ENCODE data around the gene SLC35F1.

The SLC35F1 gene

GRCh38 chr6:118097576-118097975 is 190.5 kb downstream of the SLC35F1 start:
- 97 to 100% methylated on average over 2 to 3 of the region's 3 CpGs for WGBS, 2 experiments
- no peaks in the 10 kb centered on the region for H3K36me3 ChIP-seq (ENCODE audit: control insufficient read depth, insufficient read depth, low read length)
- no peak overlapping the region for H3K4me3 ChIP-seq (ENCODE audit: insufficient read depth, low read depth, low read length)
- no peak overlapping the region for H3K27ac ChIP-seq (ENCODE audit: insufficient read depth, low read depth, low read length, poor library complexity, severe bottlenecking)
- H3K4me1 ChIP-seq (ENCODE audit: control insufficient read depth, insufficient read depth, low read length) = no peaks in the 10 kb centered on the region
- no peaks in the 10 kb centered on the region for H3K9me3 ChIP-seq (ENCODE audit: control insufficient read depth, low read length)
- H3K27me3 ChIP-seq (ENCODE audit: control insufficient read depth, insufficient read depth, low read length, poor library complexity, severe bottlenecking) = no peaks in the 10 kb centered on the region

GRCh38 chr6:118100717-118101116 is 193.7 kb downstream of the SLC35F1 start:
- Histone ChIP-seq H3K9me3 (ENCODE audit: control insufficient read depth, low read length) (no peaks in the 10 kb centered on the region), H3K4me1 (ENCODE audit: control insufficient read depth, insufficient read depth, low read length) (no peaks in the 10 kb centered on the region), H3K27ac (ENCODE audit: insufficient read depth, low read depth, low read length, poor library complexity, severe bottlenecking) (no peak overlapping the region), H3K4me3 (ENCODE audit: insufficient read depth, low read depth, low read length) (no peak overlapping the region), H3K27me3 (ENCODE audit: control insufficient read depth, insufficient read depth, low read length, poor library complexity, severe bottlenecking) (no peaks in the 10 kb centered on the region), H3K36me3 (ENCODE audit: control insufficient read depth, insufficient read depth, low read length) (no peaks in the 10 kb centered on the region)
- WGBS, 2 experiments = 78 to 82% methylated on average over 2 of the region's 2 CpGs

GRCh38 chr6:118101220-118101619 is 194.2 kb downstream of the SLC35F1 start:
- H3K36me3 ChIP-seq (ENCODE audit: control insufficient read depth, insufficient read depth, low read length) = no peaks in the 10 kb centered on the region
- H3K27ac ChIP-seq (ENCODE audit: insufficient read depth, low read depth, low read length, poor library complexity, severe bottlenecking) = no peak overlapping the region
- H3K4me1 ChIP-seq (ENCODE audit: control insufficient read depth, insufficient read depth, low read length) = no peaks in the 10 kb centered on the region
- no peaks in the 10 kb centered on the region for H3K27me3 ChIP-seq (ENCODE audit: control insufficient read depth, insufficient read depth, low read length, poor library complexity, severe bottlenecking)
- no peaks in the 10 kb centered on the region for H3K9me3 ChIP-seq (ENCODE audit: control insufficient read depth, low read length)
- 71 to 79% methylated on average over 1 of the region's 1 CpG for WGBS, 2 experiments
- no peak overlapping the region for H3K4me3 ChIP-seq (ENCODE audit: insufficient read depth, low read depth, low read length)

- no peaks in the 10 kb centered on the region for H3K27me3 ChIP-seq (ENCODE audit: control insufficient read depth, insufficient read depth, low read length, poor library complexity, severe bottlenecking)
- no peaks in the 10 kb centered on the region for H3K4me1 ChIP-seq (ENCODE audit: control insufficient read depth, insufficient read depth, low read length)
- H3K27ac ChIP-seq (ENCODE audit: insufficient read depth, low read depth, low read length, poor library complexity, severe bottlenecking) = no peak overlapping the region
- no peaks in the 10 kb centered on the region for H3K9me3 ChIP-seq (ENCODE audit: control insufficient read depth, low read length)
- no peak overlapping the region for H3K4me3 ChIP-seq (ENCODE audit: insufficient read depth, low read depth, low read length)
- H3K36me3 ChIP-seq (ENCODE audit: control insufficient read depth, insufficient read depth, low read length) = no peaks in the 10 kb centered on the region
- 82 to 84% methylated on average over 4 of the region's 4 CpGs for WGBS, 2 experiments
Observed at GRCh38 chr6:118101831-118102345, 194.8 kb downstream of the SLC35F1 start.

GRCh38 chr6:118102401-118102800 is 195.3 kb downstream of the SLC35F1 start:
- Histone ChIP-seq H3K27me3 (ENCODE audit: control insufficient read depth, insufficient read depth, low read length, poor library complexity, severe bottlenecking) (no peaks in the 10 kb centered on the region), H3K36me3 (ENCODE audit: control insufficient read depth, insufficient read depth, low read length) (no peaks in the 10 kb centered on the region), H3K4me3 (ENCODE audit: insufficient read depth, low read depth, low read length) (no peak overlapping the region), H3K9me3 (ENCODE audit: control insufficient read depth, low read length) (no peaks in the 10 kb centered on the region), H3K27ac (ENCODE audit: insufficient read depth, low read depth, low read length, poor library complexity, severe bottlenecking) (no peak overlapping the region), H3K4me1 (ENCODE audit: control insufficient read depth, insufficient read depth, low read length) (no peaks in the 10 kb centered on the region)
- WGBS, 2 experiments = 86 to 98% methylated on average over 2 of the region's 2 CpGs

- no peak overlapping the region for H3K4me3 ChIP-seq (ENCODE audit: insufficient read depth, low read depth, low read length)
- no peaks in the 10 kb centered on the region for H3K27me3 ChIP-seq (ENCODE audit: control insufficient read depth, insufficient read depth, low read length, poor library complexity, severe bottlenecking)
- WGBS, 2 experiments = 91 to 92% methylated on average over 5 of the region's 5 CpGs
- no peak overlapping the region for H3K27ac ChIP-seq (ENCODE audit: insufficient read depth, low read depth, low read length, poor library complexity, severe bottlenecking)
- no peaks in the 10 kb centered on the region for H3K36me3 ChIP-seq (ENCODE audit: control insufficient read depth, insufficient read depth, low read length)
- H3K9me3 ChIP-seq (ENCODE audit: control insufficient read depth, low read length) = no peaks in the 10 kb centered on the region
- no peaks in the 10 kb centered on the region for H3K4me1 ChIP-seq (ENCODE audit: control insufficient read depth, insufficient read depth, low read length)
Observed at GRCh38 chr6:118103381-118104146, 196.5 kb downstream of the SLC35F1 start.

- no peaks in the 10 kb centered on the region for H3K36me3 ChIP-seq (ENCODE audit: control insufficient read depth, insufficient read depth, low read length)
- H3K27me3 ChIP-seq (ENCODE audit: control insufficient read depth, insufficient read depth, low read length, poor library complexity, severe bottlenecking) = no peaks in the 10 kb centered on the region
- WGBS, 2 experiments = 80 to 81% methylated on average over 3 of the region's 3 CpGs
- no peaks in the 10 kb centered on the region for H3K9me3 ChIP-seq (ENCODE audit: control insufficient read depth, low read length)
- H3K4me3 ChIP-seq (ENCODE audit: insufficient read depth, low read depth, low read length) = no peak overlapping the region
- H3K4me1 ChIP-seq (ENCODE audit: control insufficient read depth, insufficient read depth, low read length) = no peaks in the 10 kb centered on the region
- no peak overlapping the region for H3K27ac ChIP-seq (ENCODE audit: insufficient read depth, low read depth, low read length, poor library complexity, severe bottlenecking)
Observed at GRCh38 chr6:118122161-118122725, 215.2 kb downstream of the SLC35F1 start.

GRCh38 chr6:118122801-118123200 is 215.7 kb downstream of the SLC35F1 start:
- no peaks in the 10 kb centered on the region for H3K36me3 ChIP-seq (ENCODE audit: control insufficient read depth, insufficient read depth, low read length)
- no peaks in the 10 kb centered on the region for H3K4me1 ChIP-seq (ENCODE audit: control insufficient read depth, insufficient read depth, low read length)
- no peaks in the 10 kb centered on the region for H3K27me3 ChIP-seq (ENCODE audit: control insufficient read depth, insufficient read depth, low read length, poor library complexity, severe bottlenecking)
- H3K27ac ChIP-seq (ENCODE audit: insufficient read depth, low read depth, low read length, poor library complexity, severe bottlenecking) = no peak overlapping the region
- H3K4me3 ChIP-seq (ENCODE audit: insufficient read depth, low read depth, low read length) = no peak overlapping the region
- 90 to 96% methylated on average over 1 of the region's 1 CpG for WGBS, 2 experiments
- no peaks in the 10 kb centered on the region for H3K9me3 ChIP-seq (ENCODE audit: control insufficient read depth, low read length)

- Histone ChIP-seq H3K36me3 (ENCODE audit: control insufficient read depth, insufficient read depth, low read length) (no peaks in the 10 kb centered on the region), H3K9me3 (ENCODE audit: control insufficient read depth, low read length) (no peaks in the 10 kb centered on the region), H3K4me3 (ENCODE audit: insufficient read depth, low read depth, low read length) (no peak overlapping the region), H3K4me1 (ENCODE audit: control insufficient read depth, insufficient read depth, low read length) (no peaks in the 10 kb centered on the region), H3K27ac (ENCODE audit: insufficient read depth, low read depth, low read length, poor library complexity, severe bottlenecking) (no peak overlapping the region), H3K27me3 (ENCODE audit: control insufficient read depth, insufficient read depth, low read length, poor library complexity, severe bottlenecking) (no peaks in the 10 kb centered on the region)
- WGBS, 2 experiments = 93 to 95% methylated on average over 1 of the region's 1 CpG
Observed at GRCh38 chr6:118123503-118124037, 216.5 kb downstream of the SLC35F1 start.

- Histone ChIP-seq H3K27ac (ENCODE audit: insufficient read depth, low read depth, low read length, poor library complexity, severe bottlenecking) (no peak overlapping the region), H3K4me3 (ENCODE audit: insufficient read depth, low read depth, low read length) (no peak overlapping the region), H3K4me1 (ENCODE audit: control insufficient read depth, insufficient read depth, low read length) (no peaks in the 10 kb centered on the region), H3K9me3 (ENCODE audit: control insufficient read depth, low read length) (no peaks in the 10 kb centered on the region), H3K27me3 (ENCODE audit: control insufficient read depth, insufficient read depth, low read length, poor library complexity, severe bottlenecking) (no peaks in the 10 kb centered on the region), H3K36me3 (ENCODE audit: control insufficient read depth, insufficient read depth, low read length) (no peaks in the 10 kb centered on the region)
- 90% methylated on average over 2 of the region's 2 CpGs; no CpG with 5 or more reads in 1 of the 2 experiments for WGBS, 2 experiments
Observed at GRCh38 chr6:118124851-118125250, 217.8 kb downstream of the SLC35F1 start.
